Activated CD4-positive, alpha-beta T cell treated with anti-CD3 and anti-CD28 coated beads for 4 hours (primary cell): ENCODE results near the gene SEC61A1.
A peak's percentile ranks its signal among the peaks of the same experiment; 100 is the strongest.

Source experiments
- DNase-seq, 2 donors: peaks; one replicate each; pipeline ENCODE4 v3.0.0-alpha.2; 2020

The SEC61A1 gene

DNA sequence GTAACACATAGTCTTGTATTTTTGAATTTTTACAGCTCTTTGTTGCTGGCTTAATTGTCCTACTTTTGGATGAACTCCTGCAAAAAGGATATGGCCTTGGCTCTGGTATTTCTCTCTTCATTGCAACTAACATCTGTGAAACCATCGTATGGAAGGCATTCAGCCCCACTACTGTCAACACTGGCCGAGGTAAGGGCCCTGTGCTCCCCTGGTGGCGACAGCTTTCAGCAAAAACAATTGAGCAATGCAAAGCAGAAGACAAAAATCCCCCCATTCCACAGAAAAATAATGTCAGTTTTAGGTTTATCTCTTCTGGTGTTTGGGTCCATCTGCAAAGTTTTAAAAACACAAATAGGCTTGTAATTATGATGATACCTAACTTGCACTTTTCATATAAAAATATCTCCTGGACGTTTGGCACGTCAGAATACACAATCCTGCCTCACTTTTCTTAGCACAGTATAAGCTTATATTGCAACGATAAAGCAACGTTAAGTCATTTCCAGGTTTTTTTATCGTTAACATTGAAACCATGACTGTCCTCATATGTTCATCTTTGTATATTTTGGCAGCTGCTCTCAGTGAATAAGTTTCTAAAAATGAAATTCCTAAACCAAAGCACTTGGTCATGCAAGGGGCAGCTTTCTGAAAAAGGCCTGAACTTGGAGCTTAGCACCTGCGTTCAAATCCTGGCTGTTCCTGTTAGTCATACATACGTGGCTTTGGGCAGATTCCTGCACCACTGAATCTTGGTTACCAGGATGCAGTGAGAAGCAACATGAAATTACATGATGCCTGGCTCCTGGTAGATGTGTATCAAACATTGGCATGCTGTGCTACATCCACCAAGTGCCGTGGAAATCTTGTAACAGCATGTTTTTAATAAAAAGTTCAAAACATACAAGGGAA is 8.5 kb downstream of the SEC61A1 start:
- DNase-seq = no peak

DNA sequence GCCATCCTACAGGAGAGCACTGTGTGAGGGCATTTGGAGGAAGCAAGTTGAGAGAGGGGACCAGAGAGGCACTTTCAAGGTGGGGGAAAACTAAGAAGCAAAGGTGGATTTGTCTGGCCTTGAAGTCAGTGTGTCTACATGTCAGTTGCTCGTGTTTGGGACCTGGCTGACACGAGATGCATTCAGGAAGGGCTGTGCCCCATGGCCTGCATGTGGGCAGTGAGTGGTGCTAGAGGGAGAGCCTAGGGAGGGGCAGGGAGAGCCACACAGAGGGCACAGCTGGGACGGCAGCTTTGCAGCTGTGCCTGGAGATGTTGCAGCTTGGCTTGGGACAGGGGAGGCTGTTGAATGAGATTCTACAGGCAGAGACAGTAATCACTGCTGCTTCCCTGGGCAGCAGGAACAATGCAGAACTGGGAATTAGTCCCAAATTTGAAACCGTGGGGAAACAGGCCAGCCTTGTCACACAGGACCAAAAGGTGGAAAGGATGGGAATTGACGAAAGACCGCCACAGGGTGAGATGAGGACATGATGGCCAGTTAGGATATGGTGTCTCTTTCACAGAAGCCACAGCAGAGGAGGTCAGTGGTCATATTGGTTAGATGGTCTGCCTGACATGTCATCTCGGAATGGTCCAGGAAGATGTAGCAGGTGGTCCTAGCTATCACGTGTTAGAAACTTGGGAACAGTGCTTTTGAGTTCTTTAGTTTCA is 10.0 kb downstream of the SEC61A1 start:
- DNase-seq = no peak

DNA sequence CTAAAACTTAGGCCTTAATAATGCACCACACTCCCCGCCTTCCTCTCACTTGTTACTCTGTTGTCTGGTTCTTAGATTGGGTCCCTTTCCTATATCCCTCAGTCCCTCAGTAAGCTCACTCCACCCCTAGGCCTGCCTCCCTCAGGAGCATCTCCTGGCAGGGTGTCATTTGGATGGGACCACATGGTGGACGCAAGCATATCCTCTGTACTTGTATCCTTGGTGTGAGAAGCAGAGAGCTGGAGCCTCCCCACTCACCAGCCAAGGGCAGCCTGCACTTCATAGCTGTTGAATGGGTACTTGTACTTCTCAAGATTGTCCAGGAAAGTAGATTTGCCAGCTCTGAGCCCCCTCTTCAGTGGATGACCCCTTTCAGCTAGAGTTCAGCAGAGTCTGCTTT is 11.6 kb downstream of the SEC61A1 start:
- DNase-seq = no peak

DNA sequence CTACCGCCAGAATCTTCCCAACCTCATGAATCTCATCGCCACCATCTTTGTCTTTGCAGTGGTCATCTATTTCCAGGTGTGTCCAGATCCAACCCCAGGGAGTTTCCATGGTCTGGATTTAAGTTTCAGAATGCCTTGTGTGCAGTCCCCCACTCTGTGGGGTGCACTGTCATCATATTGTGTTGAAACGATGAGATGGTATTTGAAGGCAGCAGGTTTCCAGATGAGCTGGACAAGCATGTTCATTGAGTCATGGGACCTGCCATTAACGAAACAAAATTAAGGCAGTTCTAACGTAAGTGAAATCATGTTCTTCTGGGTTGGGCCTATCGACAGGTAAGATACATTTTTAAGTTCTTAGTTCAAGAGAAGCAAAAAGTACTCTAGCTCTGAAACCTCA is 12.7 kb downstream of the SEC61A1 start:
- DNase-seq = no peak

DNA sequence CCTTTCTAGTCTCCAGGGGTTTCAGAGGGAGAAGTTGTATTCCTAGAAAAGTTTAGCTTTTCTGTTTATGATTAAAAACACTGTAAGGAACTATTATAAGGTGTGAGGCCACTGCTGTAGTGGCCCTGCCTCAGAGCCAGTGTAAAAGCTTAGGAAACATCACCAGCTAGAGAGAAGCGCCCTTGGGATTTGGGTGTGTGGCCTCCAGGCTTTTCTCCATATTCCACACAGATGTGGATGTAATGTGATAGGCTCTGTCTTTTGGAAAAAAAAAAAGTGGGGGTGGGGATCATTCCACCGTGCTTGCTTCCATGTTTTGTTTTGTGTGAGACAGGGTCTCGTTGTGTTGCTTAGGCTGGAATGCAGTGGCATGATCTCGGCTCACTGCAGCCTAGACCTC is 13.9 kb downstream of the SEC61A1 start:
- no peak for DNase-seq

DNA sequence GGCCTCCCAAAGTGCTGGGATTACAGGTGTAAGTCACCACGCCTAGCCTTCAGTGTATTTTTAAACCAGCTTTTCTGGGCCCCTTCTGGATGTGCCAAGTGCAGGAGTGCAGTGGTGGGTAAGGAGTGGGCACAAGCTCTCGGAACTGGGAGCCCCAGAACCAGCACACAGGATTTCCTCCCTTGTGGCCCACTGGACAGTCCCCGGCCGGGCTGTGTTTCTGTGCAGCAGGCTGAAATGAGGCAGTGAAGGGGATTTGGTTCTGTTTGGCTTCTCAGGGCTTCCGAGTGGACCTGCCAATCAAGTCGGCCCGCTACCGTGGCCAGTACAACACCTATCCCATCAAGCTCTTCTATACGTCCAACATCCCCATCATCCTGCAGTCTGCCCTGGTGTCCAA is 14.4 kb downstream of the SEC61A1 start:
- no peak for DNase-seq

DNA sequence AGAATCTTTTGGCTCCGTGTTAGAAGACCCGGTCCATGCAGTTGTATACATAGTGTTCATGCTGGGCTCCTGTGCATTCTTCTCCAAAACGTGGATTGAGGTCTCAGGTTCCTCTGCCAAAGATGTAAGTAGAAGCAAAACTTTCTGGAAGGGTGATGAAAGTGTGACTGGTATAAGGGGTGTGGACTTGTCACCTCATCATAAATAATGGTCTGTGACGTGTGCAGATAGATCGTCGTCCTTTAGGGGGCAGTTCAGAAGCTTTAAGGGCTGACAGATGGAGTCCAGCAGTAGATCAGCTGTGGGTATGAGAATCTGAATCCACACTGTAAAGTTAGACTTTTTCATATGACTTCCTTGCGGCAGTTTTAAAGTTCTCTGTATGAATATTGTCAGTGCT is 15.3 kb downstream of the SEC61A1 start:
- no peak for DNase-seq

DNA sequence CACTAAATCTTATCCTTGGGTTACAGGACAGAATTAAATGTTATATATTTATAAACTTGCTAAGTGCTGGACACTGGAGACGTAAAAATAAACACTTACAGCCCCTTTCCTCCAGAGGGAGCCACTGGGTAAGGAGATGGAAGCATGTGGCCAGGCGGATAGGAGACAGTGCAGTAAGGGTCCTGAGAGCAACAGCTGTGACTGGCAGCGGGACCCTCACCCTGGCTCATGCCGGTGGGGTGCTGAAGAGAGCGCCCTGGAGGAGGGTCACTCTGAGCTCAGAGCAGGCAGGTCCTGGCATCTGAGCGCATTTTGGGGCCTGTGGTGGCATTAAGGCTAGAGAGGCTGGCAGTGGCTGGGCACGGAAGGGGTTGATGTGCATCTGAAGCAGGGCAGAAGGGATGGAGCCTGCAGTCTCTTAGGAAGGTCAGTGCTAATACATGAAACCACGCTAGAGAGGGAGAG is 16.0 kb downstream of the SEC61A1 start:
- DNase-seq = peak in 1 of 2 donors; percentile 26

DNA sequence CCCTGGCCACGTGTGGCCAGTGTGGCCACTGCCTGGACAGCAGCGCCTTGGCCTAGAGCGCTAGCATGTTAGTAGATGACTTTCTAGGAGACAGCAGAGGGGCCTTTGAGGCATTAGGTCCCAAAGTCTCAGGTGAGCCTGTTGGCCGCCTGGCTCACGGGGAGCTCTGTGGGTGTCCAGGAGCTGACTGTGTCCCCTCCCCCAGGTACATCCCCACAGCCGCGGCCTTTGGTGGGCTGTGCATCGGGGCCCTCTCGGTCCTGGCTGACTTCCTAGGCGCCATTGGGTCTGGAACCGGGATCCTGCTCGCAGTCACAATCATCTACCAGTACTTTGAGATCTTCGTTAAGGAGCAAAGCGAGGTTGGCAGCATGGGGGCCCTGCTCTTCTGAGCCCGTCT is 17.0 kb downstream of the SEC61A1 start:
- no peak for DNase-seq

DNA sequence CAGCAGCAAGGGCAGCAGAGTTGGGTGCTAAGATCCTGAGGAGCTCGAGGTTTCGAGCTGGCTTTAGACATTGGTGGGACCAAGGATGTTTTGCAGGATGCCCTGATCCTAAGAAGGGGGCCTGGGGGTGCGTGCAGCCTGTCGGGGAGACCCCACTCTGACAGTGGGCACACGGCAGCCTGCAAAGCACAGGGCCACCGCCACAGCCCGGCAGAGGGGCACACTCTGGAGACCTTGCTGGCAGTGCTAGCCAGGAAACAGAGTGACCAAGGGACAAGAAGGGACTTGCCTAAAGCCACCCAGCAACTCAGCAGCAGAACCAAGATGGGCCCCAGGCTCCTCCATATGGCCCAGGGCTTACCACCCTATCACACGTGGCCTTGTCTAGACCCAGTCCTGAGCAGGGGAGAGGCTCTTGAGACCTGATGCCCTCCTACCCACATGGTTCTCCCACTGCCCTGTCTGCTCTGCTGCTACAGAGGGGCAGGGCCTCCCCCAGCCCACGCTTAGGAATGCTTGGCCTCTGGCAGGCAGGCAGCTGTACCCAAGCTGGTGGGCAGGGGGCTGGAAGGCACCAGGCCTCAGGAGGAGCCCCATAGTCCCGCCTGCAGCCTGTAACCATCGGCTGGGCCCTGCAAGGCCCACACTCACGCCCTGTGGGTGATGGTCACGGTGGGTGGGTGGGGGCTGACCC is 18.8 kb downstream of the SEC61A1 start:
- DNase-seq = no peak

DNA sequence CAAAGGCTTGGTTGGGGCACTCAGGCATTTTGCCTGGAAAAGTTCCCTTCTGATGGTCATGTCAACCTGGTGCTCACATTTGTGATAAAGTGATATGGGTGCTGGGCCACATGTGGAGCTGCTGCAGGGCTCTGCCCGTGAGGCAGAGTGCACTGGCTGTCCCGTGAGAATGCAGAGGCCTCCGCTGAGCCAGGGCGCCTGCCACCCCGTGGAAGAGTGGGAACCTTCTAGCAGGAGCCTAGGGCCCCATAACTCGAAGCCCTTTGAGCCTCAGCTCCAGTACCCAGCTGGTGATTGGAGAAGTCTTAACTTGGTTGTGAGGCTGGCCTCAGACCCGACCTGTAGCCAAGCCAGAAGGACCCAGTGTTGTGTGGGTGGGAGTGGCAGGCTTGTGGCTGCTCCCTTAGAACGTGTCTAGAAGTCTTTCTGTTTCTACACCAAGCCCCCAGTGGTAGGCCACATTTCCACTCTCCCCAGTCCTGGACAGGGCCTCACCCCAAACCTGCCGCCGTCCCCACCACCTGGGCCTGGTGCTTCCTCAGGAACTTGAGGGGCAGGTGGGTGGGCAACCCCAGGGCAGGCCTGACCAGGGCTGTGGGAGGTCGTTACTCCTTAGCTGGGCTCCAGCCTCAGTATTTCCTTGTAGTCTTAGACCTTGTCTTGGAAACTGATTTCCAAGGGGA is 19.7 kb downstream of the SEC61A1 start:
- no peak for DNase-seq

DNA sequence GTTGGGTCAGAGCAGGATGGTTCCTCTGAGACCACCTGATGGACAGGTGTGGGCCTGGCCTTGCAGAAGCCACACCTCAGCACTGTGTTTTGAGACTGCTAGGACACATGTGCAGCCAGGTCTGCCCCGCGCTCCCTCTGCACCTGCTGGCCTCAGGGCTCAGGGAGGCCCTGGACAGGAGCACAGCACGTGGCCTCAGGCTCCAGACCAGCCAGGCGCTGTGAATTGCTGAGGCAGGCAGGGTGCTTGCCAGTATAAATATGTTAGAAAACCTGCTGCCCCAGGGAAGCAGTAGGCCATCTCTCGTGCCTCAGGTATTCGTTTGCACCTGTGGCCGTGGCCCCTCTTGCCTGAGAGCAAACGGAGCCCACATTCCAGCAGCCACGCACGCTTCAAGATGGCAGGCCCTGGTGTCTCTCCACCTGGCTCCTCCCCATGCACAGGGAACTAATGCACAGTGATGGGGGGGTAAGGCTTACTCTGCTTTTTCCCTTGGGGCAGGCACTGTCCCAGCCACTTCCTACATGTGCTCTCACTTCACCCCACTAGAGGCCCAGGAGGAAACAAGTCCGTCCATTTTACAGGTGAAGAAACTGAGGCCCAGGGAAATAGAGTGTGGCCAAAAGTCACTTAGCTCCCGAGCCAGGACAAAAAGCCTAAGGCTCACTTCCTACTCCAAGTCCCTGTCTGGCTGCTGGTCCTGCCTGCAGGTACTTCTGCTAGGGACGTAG is 20.4 kb downstream of the SEC61A1 start:
- no peak for DNase-seq

DNA sequence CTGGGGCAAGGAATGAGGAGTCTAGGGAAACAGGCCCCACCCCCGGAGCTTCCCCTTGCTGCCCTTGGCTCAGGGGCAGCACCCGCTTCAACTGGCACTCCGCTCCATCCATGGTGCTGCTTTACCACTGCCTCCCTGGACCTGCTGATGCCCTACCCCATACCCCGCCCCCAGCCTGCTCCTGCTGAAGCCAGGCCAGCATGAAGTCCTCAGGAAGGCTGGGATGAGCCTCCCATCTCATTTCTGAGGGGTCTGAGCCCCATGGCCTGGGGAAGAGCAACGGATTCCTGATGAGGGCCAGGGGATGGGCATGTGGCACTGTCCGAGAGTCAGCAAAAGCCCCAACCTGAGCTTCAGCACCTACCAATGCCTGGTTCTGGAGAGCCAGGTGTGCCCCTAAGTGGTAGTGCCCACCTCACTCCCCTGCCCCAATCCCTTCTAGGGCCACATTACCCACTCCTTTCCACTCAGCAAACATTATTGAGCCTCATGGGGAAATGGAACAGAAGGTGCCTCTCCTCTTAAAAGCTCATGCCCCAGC is 21.0 kb downstream of the SEC61A1 start:
- no peak for DNase-seq

DNA sequence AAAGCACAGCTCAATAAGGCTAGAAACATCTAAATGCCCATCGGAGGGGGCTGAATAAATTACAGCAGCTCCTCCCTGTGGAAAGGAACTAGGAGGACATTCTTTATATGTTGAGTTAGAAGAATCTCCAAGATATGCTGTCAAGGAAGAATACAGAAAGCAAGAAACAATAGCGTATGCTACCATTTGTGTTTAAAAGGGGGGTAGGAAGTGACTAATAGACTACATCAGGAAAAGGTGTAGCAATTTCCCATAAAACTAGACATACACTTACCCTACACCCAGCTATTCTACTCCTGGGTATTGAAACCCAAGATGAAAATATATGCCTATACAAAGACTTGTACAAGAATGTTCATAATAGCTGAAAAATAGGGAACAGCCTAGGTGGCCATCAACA is 21.6 kb downstream of the SEC61A1 start:
- DNase-seq = no peak

DNA sequence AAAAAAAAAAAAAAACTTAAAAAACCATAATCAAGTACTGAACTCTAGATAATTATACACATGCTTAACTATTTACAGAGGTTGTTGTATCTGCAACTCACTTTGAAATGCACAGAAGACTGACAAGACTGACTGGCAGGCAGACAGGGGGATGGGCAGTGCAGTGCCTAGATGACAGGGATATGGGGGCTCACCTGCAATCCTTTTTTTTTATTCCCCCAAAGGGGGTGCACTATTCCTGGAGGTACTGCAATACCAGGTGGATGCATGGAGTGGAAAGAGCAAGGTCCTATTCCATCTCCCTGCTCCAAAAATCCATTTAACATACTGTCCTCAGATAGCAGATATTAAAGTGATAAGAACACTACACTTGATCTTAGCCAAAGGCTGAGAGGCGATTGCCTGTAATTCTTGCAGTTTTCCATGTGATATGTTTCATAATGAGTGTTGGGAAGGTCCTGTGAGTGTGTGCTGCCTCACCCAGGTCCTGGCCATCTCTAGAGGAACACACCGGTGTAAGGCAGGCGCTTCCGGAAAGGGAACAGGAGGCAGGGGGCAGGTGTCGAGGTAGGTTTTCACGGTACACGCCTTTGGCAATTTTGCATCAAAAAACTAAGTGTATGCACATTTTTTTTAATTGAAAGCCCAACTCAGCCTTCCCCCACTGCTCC is 22.7 kb downstream of the SEC61A1 start:
- DNase-seq = no peak

DNA sequence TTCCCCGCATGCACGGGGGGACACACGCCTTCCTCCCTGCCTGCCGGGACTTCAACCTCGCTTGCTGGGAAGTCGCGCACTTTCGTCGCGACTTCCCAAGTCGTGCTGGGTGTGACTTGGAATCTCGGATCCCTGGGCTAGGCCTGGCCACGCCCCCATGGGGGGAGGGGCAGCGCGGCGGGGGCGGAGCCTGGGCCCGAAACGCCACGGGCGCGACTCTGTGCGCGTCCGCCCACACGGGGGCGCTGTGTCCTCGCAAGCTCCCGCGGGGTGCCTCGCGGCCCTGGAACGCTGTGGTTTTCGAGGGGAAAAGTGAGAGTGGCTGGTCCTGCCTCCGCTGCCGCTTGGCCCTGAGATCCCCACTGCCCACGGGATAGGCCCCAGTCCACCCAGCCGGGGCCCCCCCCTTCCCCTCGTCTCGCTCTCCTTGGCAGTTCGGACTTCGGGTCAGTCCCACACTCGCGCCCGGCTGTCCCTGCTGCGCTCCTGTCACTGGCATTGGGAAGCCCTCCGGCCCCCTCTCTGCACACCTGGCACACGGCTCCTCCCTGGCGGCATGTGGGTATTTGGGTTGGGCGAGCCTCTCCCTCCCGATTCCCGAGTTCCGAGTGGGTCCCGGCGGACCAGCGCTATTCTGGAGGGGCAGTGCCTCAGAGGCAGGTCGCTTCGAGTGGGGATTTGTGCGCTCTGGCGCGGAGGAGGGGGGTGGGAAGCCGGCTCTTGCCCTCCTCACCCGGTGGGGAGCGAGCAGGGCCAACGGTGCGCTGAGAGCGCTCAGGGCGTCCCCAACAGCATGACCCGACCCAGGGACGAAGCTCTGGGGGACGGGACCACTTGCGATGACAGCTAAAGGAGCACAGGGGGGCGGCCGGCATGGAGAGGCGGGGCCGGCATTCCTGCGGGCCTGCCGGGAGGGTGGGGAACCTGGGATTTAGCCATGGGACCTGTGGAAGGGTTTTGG is 23.6 kb downstream of the SEC61A1 start:
- DNase-seq = peak; percentile 81 to 85

DNA sequence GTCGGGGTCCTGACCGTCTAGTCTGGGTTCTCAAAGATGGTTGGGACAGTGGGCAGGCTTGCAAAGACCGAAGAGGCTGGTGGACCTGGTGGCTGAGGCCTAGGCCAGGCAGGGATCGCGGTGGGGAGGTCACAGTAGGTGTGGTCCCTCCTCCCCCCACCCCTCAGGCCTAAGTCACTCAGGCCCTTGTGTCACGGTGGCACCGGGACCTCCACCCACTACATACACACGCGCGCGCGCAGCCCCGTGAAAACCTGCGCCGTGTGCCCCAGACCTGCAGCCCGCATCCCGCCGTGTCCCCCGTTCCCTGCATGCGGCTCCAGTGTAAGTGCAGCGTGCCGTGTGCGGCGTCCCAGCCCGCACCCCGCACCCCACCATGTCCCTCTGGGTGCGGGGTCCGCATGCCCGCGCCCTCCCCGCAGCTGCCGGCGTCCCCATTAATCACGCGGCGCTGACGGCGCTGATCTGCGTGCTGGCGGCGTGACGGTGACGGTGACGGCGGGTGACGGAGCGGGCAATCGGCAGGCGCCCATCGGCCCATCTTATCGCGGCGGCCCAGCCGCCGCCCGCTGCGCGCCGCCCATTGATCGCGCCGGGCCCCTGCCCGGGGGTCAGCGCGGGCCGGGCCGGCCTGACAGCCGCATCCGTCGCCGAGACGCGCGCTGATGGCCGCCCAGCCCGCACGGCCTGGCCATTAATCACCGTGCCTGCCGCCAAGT is 24.4 kb downstream of the SEC61A1 start:
- peak; percentile 16 to 35 for DNase-seq

DNA sequence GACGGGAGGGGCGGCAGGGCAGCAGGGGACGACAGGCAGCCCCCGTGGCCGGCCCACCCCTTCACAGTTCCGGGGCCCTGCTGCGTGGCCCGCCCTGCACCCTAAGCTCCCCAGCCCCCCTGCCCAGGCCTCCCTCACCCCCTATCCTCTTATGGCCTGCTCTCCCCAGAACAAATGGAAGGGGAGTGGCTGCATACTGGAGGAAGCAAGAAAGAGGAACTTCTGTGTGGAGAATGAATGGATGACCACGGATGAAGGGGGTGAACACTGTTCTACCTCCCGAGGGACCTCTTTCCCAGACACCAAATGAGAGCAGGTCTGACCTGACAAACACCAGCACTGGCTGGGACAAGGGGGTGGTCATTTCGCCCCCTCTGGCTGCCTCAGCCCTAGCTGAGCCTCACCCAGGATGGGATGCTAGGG is 25.0 kb downstream of the SEC61A1 start:
- DNase-seq = no peak

DNA sequence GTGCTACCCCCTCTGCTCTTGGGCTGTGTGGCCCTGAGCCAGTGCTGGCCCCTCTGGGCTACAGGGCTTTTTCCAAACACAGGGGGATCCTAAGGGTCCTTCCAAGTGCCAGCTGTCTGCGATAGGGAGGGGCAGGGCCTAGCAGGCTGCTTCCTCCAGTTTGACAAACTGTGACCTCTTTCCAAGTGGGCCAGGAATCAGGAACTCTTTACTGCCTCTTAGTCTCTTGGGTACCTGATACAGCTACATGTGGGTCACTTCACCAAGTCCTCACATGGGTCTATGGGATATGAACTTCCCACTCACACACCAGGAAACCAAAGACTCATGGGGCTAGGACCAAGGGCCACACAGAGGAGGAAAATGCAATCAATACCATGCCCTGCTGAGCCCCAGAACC is 25.4 kb downstream of the SEC61A1 start:
- DNase-seq = no peak
